HG02642 (cell line): ENCODE measurements around the gene CFAP74.

ENCODE experiments used
- ATAC-seq: cut with Tn5 transposase; IDR thresholded peaks from one replicate; pipeline ENCODE4 v1.9.1; 2021; ENCODE audit warnings: mild to moderate bottlenecking; ENCODE audit not compliant: unreplicated experiment, poor library complexity

CFAP74 gene

GRCh38 chr1:2042830-2043773 is 39.5 kb upstream of the CFAP74 start:
- no peak for ATAC-seq

GRCh38 chr1:2041887-2042286 is 38.3 kb upstream of the CFAP74 start:
- ATAC-seq: no peak

- no peak for ATAC-seq
These were observed 37.7 kb upstream of the CFAP74 start for GRCh38 chr1:2041305-2041704.

GRCh38 chr1:2039251-2039650 is 35.7 kb upstream of the CFAP74 start:
- no peak for ATAC-seq

- no peak for ATAC-seq
These were observed 34.6 kb upstream of the CFAP74 start for GRCh38 chr1:2038229-2038628.

GRCh38 chr1:2037314-2037979 is 33.9 kb upstream of the CFAP74 start:
- ATAC-seq: no peak

GRCh38 chr1:2036287-2036686 is 32.7 kb upstream of the CFAP74 start:
- no peak for ATAC-seq

GRCh38 chr1:2033165-2033564 is 29.6 kb upstream of the CFAP74 start:
- ATAC-seq: no peak

- no peak for ATAC-seq
These were observed 29.2 kb upstream of the CFAP74 start for GRCh38 chr1:2032737-2033136.

- no peak for ATAC-seq
These were observed 28.3 kb upstream of the CFAP74 start for GRCh38 chr1:2031546-2032540.

GRCh38 chr1:2030076-2030871 is 26.7 kb upstream of the CFAP74 start:
- no peak for ATAC-seq

GRCh38 chr1:2029561-2029960 is 26.0 kb upstream of the CFAP74 start:
- no peak for ATAC-seq

GRCh38 chr1:2028870-2029560 is 25.4 kb upstream of the CFAP74 start:
- no peak for ATAC-seq

- ATAC-seq: no peak
These were observed 24.5 kb upstream of the CFAP74 start for GRCh38 chr1:2027961-2028583.

GRCh38 chr1:2025491-2025981 is 21.9 kb upstream of the CFAP74 start:
- ATAC-seq: no peak

GRCh38 chr1:2024887-2025286 is 21.3 kb upstream of the CFAP74 start:
- ATAC-seq: no peak

GRCh38 chr1:2024451-2024850 is 20.9 kb upstream of the CFAP74 start:
- ATAC-seq: no peak

GRCh38 chr1:2023187-2023586 is 19.6 kb upstream of the CFAP74 start:
- no peak for ATAC-seq
